GM18505 (cell line): ENCODE measurements around the gene AUNIP.
"Not testable (repeated sequence)": the region's sequence is repeated elsewhere in the genome, so short reads cannot be mapped to it uniquely, and the experiment has no call there.

Source experiments
- ATAC-seq: cut with Tn5 transposase; IDR thresholded peaks from one replicate; pipeline ENCODE4 v1.9.1; 2021; ENCODE audit not compliant: unreplicated experiment
- POLR2A ChIP-seq: IDR thresholded peaks from 4 replicates; pipeline ENCODE4 v1.6.1; 2011; ENCODE audit warnings: borderline replicate concordance; ENCODE audit not compliant: insufficient read depth, insufficient read length; ENCODE audit errors: extremely low read depth

Gene AUNIP

GRCh38 chr1:25844536-25845337 is 14.5 kb downstream of the AUNIP start:
- TF ChIP-seq POLR2A: no peak
- ATAC-seq: no peak

- no peak for TF ChIP-seq POLR2A
- ATAC-seq: no peak
Measured at GRCh38 chr1:25843483-25843882, 15.8 kb downstream of the AUNIP start.

- ATAC-seq: not testable (repeated sequence)
Measured at GRCh38 chr1:25839808-25840207, 19.4 kb downstream of the AUNIP start.

GRCh38 chr1:25837262-25837875 is 21.9 kb downstream of the AUNIP start:
- no peak for TF ChIP-seq POLR2A
- ATAC-seq: no peak

- TF ChIP-seq POLR2A: no peak
- ATAC-seq: no peak
Measured at GRCh38 chr1:25836695-25837094, 22.6 kb downstream of the AUNIP start.

GRCh38 chr1:25834894-25835293 is 24.4 kb downstream of the AUNIP start:
- no peak for TF ChIP-seq POLR2A
- ATAC-seq: no peak

- no peak for ATAC-seq
- no peak for TF ChIP-seq POLR2A
Measured at GRCh38 chr1:25833158-25833557, 26.1 kb downstream of the AUNIP start.

- ATAC-seq: no peak
- no peak for TF ChIP-seq POLR2A
Measured at GRCh38 chr1:25832336-25833037, 26.8 kb downstream of the AUNIP start.

GRCh38 chr1:25831569-25832196 is 27.6 kb downstream of the AUNIP start:
- ATAC-seq: no peak
- no peak for TF ChIP-seq POLR2A

GRCh38 chr1:25829046-25829445 is 30.2 kb downstream of the AUNIP start:
- no peak for TF ChIP-seq POLR2A
- no peak for ATAC-seq

GRCh38 chr1:25828491-25828890 is 30.8 kb downstream of the AUNIP start:
- no peak for TF ChIP-seq POLR2A
- ATAC-seq: no peak

GRCh38 chr1:25826571-25826970 is 32.7 kb downstream of the AUNIP start:
- TF ChIP-seq POLR2A: no peak
- no peak for ATAC-seq

GRCh38 chr1:25825605-25826004 is 33.7 kb downstream of the AUNIP start:
- ATAC-seq: no peak
- TF ChIP-seq POLR2A: no peak
